H1 (cell line): ENCODE measurements around the gene MITF. TPM values are rescaled to one million over a fixed set of nuclear protein-coding genes. Genes with fewer than 3 reads are reported as not detected.

Experiments
- CTCF ChIA-PET: fragments of 300-600 bp; sonication (Branson Sonifier 250); formaldehyde crosslinking; loops from one replicate; lab custom pipeline; 2021; ENCODE audit not compliant: partially characterized antibody; lab: Charles Lee
- POLR2A ChIA-PET: fragments of 300-600 bp; sonication (Branson Sonifier 250); formaldehyde crosslinking; loops from one replicate; lab custom pipeline; 2021; ENCODE audit warnings: inconsistent platforms; ENCODE audit not compliant: partially characterized antibody; lab: Charles Lee
- DNase-seq, 2 experiments: peaks; one replicate each; pipeline versions ENCODE4 v3.0.0 to v3.0.0-alpha.2; 2010 to 2022; ENCODE audit warnings: low spot score in 2 of 2, low read depth in 1 of 2, mixed read lengths in 1 of 2
- FAIRE-seq: peaks from 2 replicates; lab custom pipeline; 2011; peaks lifted over from hg19 to GRCh38; lab: Jason Lieb, UNC
- H2AFZ ChIP-seq: 2 replicates; pipeline ENCODE4 v1.8.1; 2012; ENCODE audit warnings: low read length, inconsistent platforms
- H2AK5ac ChIP-seq: 2 replicates; pipeline ENCODE4 v1.6.1; 2013; ENCODE audit warnings: low read depth, low read length
- H2BK120ac ChIP-seq: replicated peaks from 2 replicates; pipeline ENCODE3; 2013; ENCODE audit warnings: low read depth, low read length, inconsistent platforms
- H2BK12ac ChIP-seq: 2 replicates; pipeline ENCODE4 v1.6.1; 2013; ENCODE audit warnings: low read depth, low read length
- H2BK15ac ChIP-seq: 2 replicates; pipeline ENCODE4 v1.6.1; 2013; ENCODE audit warnings: low read length
- H2BK20ac ChIP-seq: 2 replicates; pipeline ENCODE4 v1.6.1; 2013; ENCODE audit warnings: low read length
- H2BK5ac ChIP-seq: 2 replicates; pipeline ENCODE4 v1.6.1; 2013; ENCODE audit warnings: low read depth, low read length
- H3K14ac ChIP-seq: 2 replicates; pipeline ENCODE4 v1.6.1; 2013; ENCODE audit warnings: inconsistent platforms; ENCODE audit not compliant: insufficient read length
- H3K18ac ChIP-seq: 2 replicates; pipeline ENCODE4 v1.6.1; 2013; ENCODE audit warnings: low read length; ENCODE audit errors: extremely low read depth
- H3K23ac ChIP-seq: 2 replicates; pipeline ENCODE4 v1.6.1; 2013; ENCODE audit warnings: inconsistent platforms; ENCODE audit not compliant: insufficient read length
- H3K23me2 ChIP-seq: 2 replicates; pipeline ENCODE4 v1.6.1; 2013; ENCODE audit warnings: low read depth, low read length
- H3K27ac ChIP-seq: 2 replicates; pipeline ENCODE4 v1.6.1; 2011; ENCODE audit warnings: low read depth, low read length, inconsistent platforms
- H3K27me3 ChIP-seq, 4 experiments: replicated peaks in 1 of 4; 1 replicate in 1 of 4; 2 replicates in 3 of 4; pipeline versions ENCODE4 v1.6.1 to v1.8.1; 2011 to 2013; ENCODE audit warnings: low read length in 3 of 4, mild to moderate bottlenecking in 3 of 4, inconsistent platforms in 2 of 4, mixed read lengths in 2 of 4, moderate library complexity in 1 of 4; ENCODE audit not compliant: control insufficient read depth in 3 of 4, insufficient read depth in 3 of 4; ENCODE audit errors: extremely low read depth in 1 of 4
- H3K36me3 ChIP-seq, 4 experiments: 2 replicates each; pipeline versions ENCODE4 v1.6.1 to v1.8.1; 2011 to 2013; ENCODE audit warnings: mild to moderate bottlenecking in 4 of 4, low read length in 3 of 4, moderate library complexity in 2 of 4, control low read depth in 1 of 4, inconsistent platforms in 1 of 4; ENCODE audit not compliant: insufficient read depth in 4 of 4, control insufficient read depth in 2 of 4
- H3K4ac ChIP-seq: replicated peaks from 2 replicates; pipeline ENCODE3; 2013; ENCODE audit warnings: low read length, low read depth, mixed read lengths, inconsistent platforms; ENCODE audit not compliant: insufficient read length
- H3K4me1 ChIP-seq, 4 experiments: replicated peaks in 1 of 4; 1 replicate in 1 of 4; 2 replicates in 3 of 4; pipeline versions ENCODE4 v1.6.1 to v1.8.1; 2011 to 2013; ENCODE audit warnings: low read length in 3 of 4, inconsistent platforms in 2 of 4, mixed read lengths in 1 of 4; ENCODE audit not compliant: insufficient read depth in 4 of 4, control insufficient read depth in 3 of 4
- H3K4me2 ChIP-seq, 2 experiments: 2 replicates each; pipeline versions ENCODE4 v1.6.1 to v1.8.1; 2011 to 2013; ENCODE audit warnings: low read depth in 2 of 2, low read length in 2 of 2, control low read depth in 1 of 2, inconsistent platforms in 1 of 2, mild to moderate bottlenecking in 1 of 2; ENCODE audit not compliant: insufficient read depth in 1 of 2
- H3K4me3 ChIP-seq, 4 experiments: fragments of 200-600, 300-600 bp in 1 of 4; sonication (generic), shearing (Covaris generic), sonication (Bioruptor Twin) in 1 of 4; 2 replicates each; pipeline versions ENCODE4 v1.5.1 to v1.8.1; 2011 to 2016; ENCODE audit warnings: low read length in 4 of 4, low read depth in 3 of 4, control low read depth in 2 of 4, inconsistent platforms in 2 of 4, mild to moderate bottlenecking in 2 of 4, mixed read lengths in 1 of 4, moderate library complexity in 1 of 4; ENCODE audit not compliant: insufficient read depth in 2 of 4; ENCODE audit errors: extremely low read depth in 1 of 4
- H3K56ac ChIP-seq: replicated peaks from 2 replicates; pipeline ENCODE3; 2013; ENCODE audit warnings: low read depth, mild to moderate bottlenecking, mixed read lengths, low read length, inconsistent platforms; ENCODE audit not compliant: insufficient read length
- H3K79me1 ChIP-seq: 2 replicates; pipeline ENCODE4 v1.6.1; 2013; ENCODE audit warnings: low read depth, low read length, control low read depth
- H3K79me2 ChIP-seq, 2 experiments: 2 replicates each; pipeline versions ENCODE4 v1.6.1 to v1.8.1; 2012 to 2013; ENCODE audit warnings: low read length in 2 of 2, mild to moderate bottlenecking in 2 of 2, inconsistent platforms in 1 of 2; ENCODE audit not compliant: insufficient read depth in 2 of 2, control insufficient read depth in 1 of 2
- H3K9ac ChIP-seq, 4 experiments: replicated peaks in 1 of 4; 1 replicate in 1 of 4; 2 replicates in 3 of 4; pipeline versions ENCODE4 v1.6.1 to v1.8.1; 2011 to 2013; ENCODE audit warnings: low read depth in 3 of 4, low read length in 3 of 4, control low read depth in 2 of 4, mild to moderate bottlenecking in 2 of 4, moderate library complexity in 2 of 4, inconsistent platforms in 1 of 4; ENCODE audit errors: extremely low read depth in 1 of 4
- H3K9me3 ChIP-seq, 2 experiments: 2 replicates each; pipeline versions ENCODE4 v1.6.1 to v1.8.1; 2012 to 2013; ENCODE audit warnings: mild to moderate bottlenecking in 2 of 2, moderate library complexity in 2 of 2, control low read depth in 1 of 2, inconsistent platforms in 1 of 2, low read depth in 1 of 2, low read length in 1 of 2, mixed read lengths in 1 of 2; ENCODE audit not compliant: insufficient read depth in 2 of 2
- H4K20me1 ChIP-seq, 2 experiments: replicated peaks in 1 of 2; 2 replicates each; pipeline versions ENCODE3 to v1.8.1; 2011 to 2013; ENCODE audit warnings: inconsistent platforms in 2 of 2, low read length in 2 of 2, mild to moderate bottlenecking in 1 of 2; ENCODE audit not compliant: insufficient read depth in 2 of 2, control insufficient read depth in 1 of 2
- H4K5ac ChIP-seq: 2 replicates; pipeline ENCODE4 v1.6.1; 2013; ENCODE audit warnings: low read length, low read depth, mixed read lengths, inconsistent platforms; ENCODE audit not compliant: insufficient read length
- H4K8ac ChIP-seq: 2 replicates; pipeline ENCODE4 v1.8.0; 2013; ENCODE audit warnings: mild to moderate bottlenecking, moderate library complexity, low read length, inconsistent platforms; ENCODE audit not compliant: insufficient read depth; ENCODE audit errors: extremely low read depth
- H4K91ac ChIP-seq: replicated peaks from 2 replicates; pipeline ENCODE3; 2013; ENCODE audit warnings: low read length, mixed read lengths, inconsistent platforms; ENCODE audit not compliant: insufficient read length
- EP300 ChIP-seq, 2 experiments: IDR thresholded peaks; 1 replicate in 1 of 2; 2 replicates in 1 of 2; pipeline ENCODE4 v1.6.1; 2011 to 2012; ENCODE audit warnings: low read depth in 2 of 2, low read length in 2 of 2, mild to moderate bottlenecking in 2 of 2, borderline replicate concordance in 1 of 2, inconsistent platforms in 1 of 2, moderate library complexity in 1 of 2
- WGBS, 2 experiments: shearing (Covaris generic) in 1 of 2; methylation state at CpG; one replicate each; pipeline versions ENCODE4 v1.1.6 to v1.1.7; 2013 to 2015; ENCODE audit warnings: low lambda C conversion rate in 2 of 2, mixed read lengths in 2 of 2, inconsistent platforms in 1 of 2, low coverage in 1 of 2, missing lambda C conversion rate in 1 of 2; ENCODE audit not compliant: insufficient replicate concordance in 2 of 2, insufficient coverage in 1 of 2, insufficient read length in 1 of 2; ENCODE audit errors: extremely low coverage in 1 of 2, missing lambda C conversion rate in 1 of 2; 5-methylcytosine and 5-hydroxymethylcytosine counted together
- polyA plus RNA-seq, 7 experiments: library from polyadenylated mRNA; depleted of rRNA in 3 of 7; stranded (reverse) in 5 of 7; unstranded in 2 of 7; fragments of >200 nt in 5 of 7; fragments of 200-250 nt in 2 of 7; gene quantifications; 1 replicate in 5 of 7; 2 replicates in 1 of 7; 4 replicates in 1 of 7; pipeline versions ENCODE4 v1.2.1 to v1.2.3, GENCODE V29; 2011 to 2013; ENCODE audit warnings: missing spikeins in 2 of 7, mixed read lengths in 2 of 7
- total RNA-seq: library from RNA; stranded (reverse); fragmentation: NEBNext Ultra II Directional; extraction: Animal tissue kit (Norgen Biotek cat#: 25700); gene quantifications from 2 replicates; pipeline ENCODE4 v1.2.1, GENCODE V29; 2021

The MITF gene
- total and polyA plus RNA-seq, 2 of the 8 experiments (the other 6 are each of a cell fraction or from before 2014, with no cell fraction given): 0.53 to 1.4 TPM

GRCh38 chr3:69828817-69829216 is 89.6 kb downstream of the MITF start:
- no peak overlapping the region for H3K14ac ChIP-seq
- no peaks in the 10 kb centered on the region for H3K4me1 ChIP-seq
- 47% methylated on average over 2 of the region's 2 CpGs; no CpG with 5 or more reads in 1 of the 2 experiments for WGBS, 2 experiments
- no peak for FAIRE-seq
- H3K4me2 ChIP-seq: no peak overlapping the region
- H4K91ac ChIP-seq: no peak overlapping the region
- H3K4me3 ChIP-seq: no peak overlapping the region
- no peak overlapping the region for H4K8ac ChIP-seq
- no peak for DNase-seq
- no peak overlapping the region for H2AFZ ChIP-seq
- CTCF ChIA-PET: interaction anchor here (1.5 kb wide), 1 partner anchor 27 kb away, joined by 4 read pairs; no protein-coding TSS in a partner anchor
- H2BK15ac ChIP-seq: no peak overlapping the region
- no peak overlapping the region for H3K56ac ChIP-seq
- no peak for TF ChIP-seq EP300 (IDR thresholded peaks at IDR 0.05; ENCODE audit: borderline replicate concordance in 1 of 2, low read depth in 2 of 2, low read length in 2 of 2)
- no peak overlapping the region for H2AK5ac ChIP-seq
- no peak overlapping the region for H3K27ac ChIP-seq
- H2BK5ac ChIP-seq: no peak overlapping the region
- H4K20me1 ChIP-seq: no peaks in the 10 kb centered on the region
- POLR2A ChIA-PET: no interaction called here
- no peaks in the 10 kb centered on the region for H3K23me2 ChIP-seq
- H2BK12ac ChIP-seq: no peak overlapping the region
- H3K27me3 ChIP-seq: no peaks in the 10 kb centered on the region
- H4K5ac ChIP-seq: no peak overlapping the region
- H3K9ac ChIP-seq: no peak overlapping the region
- no peak overlapping the region for H3K18ac ChIP-seq
- no peak overlapping the region for H3K23ac ChIP-seq
- H3K4ac ChIP-seq: no peak overlapping the region
- no peaks in the 10 kb centered on the region for H3K79me2 ChIP-seq
- H2BK20ac ChIP-seq: no peak overlapping the region
- H3K9me3 ChIP-seq: no peaks in the 10 kb centered on the region
- no peaks in the 10 kb centered on the region for H3K36me3 ChIP-seq
- H3K79me1 ChIP-seq: no peaks in the 10 kb centered on the region
- no peak overlapping the region for H2BK120ac ChIP-seq
